ENCODE results near the gene COL18A1.

DNA sequence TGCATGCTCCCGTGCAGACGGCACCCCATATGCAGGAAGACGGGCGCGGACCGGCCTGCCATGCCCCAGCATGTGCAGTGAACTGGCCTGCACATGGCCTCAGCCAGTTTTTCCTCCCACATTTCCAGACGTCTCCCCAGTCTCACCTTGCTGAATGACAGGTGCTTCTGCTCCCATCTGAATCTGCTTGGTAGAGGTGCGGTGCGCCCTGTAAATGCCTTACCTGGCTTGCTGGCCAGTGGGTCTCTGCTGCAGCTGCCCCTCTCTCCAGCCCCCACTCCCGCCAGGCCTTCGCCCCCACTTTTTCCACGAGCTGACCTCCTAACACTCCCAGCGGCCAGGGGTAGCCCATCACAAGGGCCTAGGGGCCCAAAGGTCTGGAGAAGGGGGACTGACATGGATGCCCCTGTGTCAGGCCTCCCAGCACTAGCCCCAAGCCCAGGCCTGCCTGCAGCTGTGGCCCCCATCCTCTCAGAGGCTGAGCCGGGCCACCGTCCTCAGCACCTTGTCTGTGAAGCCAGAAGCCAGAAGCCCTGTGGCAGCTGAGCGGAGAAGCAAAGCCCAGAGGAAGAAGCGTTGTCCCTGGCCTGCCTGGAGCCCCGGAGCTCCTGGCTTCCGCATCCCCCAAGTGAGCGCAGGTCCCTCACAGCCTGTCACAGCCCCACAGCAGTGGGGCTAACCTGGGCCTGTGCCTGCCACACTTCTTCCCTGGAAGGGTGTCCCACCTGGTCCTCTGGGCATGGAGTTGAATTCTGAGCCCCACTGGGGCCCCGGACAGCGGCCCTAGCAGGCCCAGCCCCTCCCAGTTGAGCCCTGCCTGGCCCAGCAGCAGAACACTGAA is 140.9 kb downstream of the COL18A1 start:
- TF ChIP-seq, protein P1, sequence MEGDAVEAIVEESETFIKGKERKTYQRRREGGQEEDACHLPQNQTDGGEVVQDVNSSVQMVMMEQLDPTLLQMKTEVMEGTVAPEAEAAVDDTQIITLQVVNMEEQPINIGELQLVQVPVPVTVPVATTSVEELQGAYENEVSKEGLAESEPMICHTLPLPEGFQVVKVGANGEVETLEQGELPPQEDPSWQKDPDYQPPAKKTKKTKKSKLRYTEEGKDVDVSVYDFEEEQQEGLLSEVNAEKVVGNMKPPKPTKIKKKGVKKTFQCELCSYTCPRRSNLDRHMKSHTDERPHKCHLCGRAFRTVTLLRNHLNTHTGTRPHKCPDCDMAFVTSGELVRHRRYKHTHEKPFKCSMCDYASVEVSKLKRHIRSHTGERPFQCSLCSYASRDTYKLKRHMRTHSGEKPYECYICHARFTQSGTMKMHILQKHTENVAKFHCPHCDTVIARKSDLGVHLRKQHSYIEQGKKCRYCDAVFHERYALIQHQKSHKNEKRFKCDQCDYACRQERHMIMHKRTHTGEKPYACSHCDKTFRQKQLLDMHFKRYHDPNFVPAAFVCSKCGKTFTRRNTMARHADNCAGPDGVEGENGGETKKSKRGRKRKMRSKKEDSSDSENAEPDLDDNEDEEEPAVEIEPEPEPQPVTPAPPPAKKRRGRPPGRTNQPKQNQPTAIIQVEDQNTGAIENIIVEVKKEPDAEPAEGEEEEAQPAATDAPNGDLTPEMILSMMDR (IDR thresholded peaks at IDR 0.05) = no peak
- TF ChIP-seq POLR2A (IDR thresholded peaks at IDR 0.05) = no peak
- no peak for TF ChIP-seq POLR2AphosphoS5 (IDR thresholded peaks at IDR 0.05)
